DMS 273 (cell line): ENCODE results near the gene GRIN2D.

ENCODE experiments used
- DNase-seq: peaks from one replicate; lab custom pipeline; 2025; ENCODE audit not compliant: unreplicated experiment; lab: John Stamatoyannopoulos, UW

The GRIN2D gene

DNA sequence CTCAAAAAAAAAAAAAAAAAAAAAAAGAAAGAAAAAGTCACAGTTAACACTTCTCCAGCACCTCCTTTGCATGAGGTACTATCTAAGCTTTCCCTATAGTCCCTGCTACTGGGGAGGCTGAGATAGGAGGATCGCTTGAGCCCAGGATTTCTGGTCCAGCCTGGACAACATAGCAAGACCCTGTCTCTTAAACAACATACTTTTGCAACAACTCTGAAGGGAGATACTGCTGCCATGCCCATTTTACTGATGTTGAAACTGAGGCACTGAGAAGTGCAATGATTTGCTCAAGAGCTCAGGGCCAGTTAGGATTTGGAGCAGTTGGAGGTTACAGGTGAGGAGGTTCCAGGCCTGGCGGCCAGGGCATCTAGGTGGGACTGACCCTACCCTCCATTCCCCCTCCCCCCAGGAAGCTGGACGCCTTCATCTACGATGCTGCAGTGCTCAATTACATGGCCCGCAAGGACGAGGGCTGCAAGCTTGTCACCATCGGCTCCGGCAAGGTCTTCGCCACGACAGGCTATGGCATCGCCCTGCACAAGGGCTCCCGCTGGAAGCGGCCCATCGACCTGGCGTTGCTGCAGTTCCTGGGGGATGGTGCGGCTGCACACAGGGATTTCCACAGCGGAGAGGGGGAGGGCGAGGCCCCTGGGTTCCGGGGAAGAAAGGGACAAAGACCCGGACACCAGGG is 48.0 kb downstream of the GRIN2D start:
- no peak for DNase-seq

DNA sequence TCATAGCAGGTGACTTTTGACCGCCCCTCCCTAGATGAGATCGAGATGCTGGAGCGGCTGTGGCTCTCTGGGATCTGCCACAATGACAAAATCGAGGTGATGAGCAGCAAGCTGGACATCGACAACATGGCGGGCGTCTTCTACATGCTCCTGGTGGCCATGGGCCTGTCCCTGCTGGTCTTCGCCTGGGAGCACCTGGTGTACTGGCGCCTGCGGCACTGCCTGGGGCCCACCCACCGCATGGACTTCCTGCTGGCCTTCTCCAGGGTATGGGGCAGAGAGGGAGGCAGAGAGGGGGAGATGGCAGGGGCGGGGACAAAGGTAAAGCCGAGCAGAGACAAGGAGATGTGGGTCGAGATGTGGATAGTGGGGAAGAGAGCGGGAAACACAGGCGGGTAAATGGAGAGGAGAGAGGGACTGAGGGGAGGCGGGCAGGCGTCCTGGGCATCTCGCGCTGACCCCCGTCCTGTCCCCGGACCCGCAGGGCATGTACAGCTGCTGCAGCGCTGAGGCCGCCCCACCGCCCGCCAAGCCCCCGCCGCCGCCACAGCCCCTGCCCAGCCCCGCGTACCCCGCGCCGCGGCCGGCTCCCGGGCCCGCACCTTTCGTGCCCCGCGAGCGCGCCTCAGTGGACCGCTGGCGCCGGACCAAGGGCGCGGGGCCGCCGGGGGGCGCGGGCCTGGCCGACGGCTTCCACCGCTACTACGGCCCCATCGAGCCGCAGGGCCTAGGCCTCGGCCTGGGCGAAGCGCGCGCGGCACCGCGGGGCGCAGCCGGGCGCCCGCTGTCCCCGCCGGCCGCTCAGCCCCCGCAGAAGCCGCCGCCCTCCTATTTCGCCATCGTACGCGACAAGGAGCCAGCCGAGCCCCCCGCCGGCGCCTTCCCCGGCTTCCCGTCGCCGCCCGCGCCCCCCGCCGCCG is 48.9 kb downstream of the GRIN2D start:
- DNase-seq: no peak

DNA sequence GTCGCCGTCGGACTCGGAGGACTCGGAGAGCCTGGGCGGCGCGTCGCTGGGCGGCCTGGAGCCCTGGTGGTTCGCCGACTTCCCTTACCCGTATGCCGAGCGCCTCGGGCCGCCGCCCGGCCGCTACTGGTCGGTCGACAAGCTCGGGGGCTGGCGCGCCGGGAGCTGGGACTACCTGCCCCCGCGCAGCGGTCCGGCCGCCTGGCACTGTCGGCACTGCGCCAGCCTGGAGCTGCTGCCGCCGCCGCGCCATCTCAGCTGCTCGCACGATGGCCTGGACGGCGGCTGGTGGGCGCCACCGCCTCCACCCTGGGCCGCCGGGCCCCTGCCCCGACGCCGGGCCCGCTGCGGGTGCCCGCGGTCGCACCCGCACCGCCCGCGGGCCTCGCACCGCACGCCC is 49.8 kb downstream of the GRIN2D start:
- no peak for DNase-seq
